RWPE2 (cell line): Measurements from ENCODE around the gene ZSWIM6.
A peak's percentile ranks its signal among the peaks of the same experiment; 100 is the strongest.

Experiments
- ATAC-seq: fragments of 200-7000 bp; cut with Tn5 transposase; 3 replicates; pipeline ENCODE4 v1.9.1; 2021; ENCODE audit warnings: low read depth
- DNase-seq: peaks from one replicate; pipeline ENCODE4 v3.0.0-alpha.2; 2020; ENCODE audit warnings: low spot score
- H3K27ac ChIP-seq: fragments of 450-650 bp; 2 replicates; pipeline ENCODE4 v1.5.1; 2017; ENCODE audit warnings: mild to moderate bottlenecking; ENCODE audit not compliant: poor library complexity, severe bottlenecking
- H3K27me3 ChIP-seq: fragments of 250-450 bp; sonication (Bioruptor Pico); 2 replicates; pipeline ENCODE4 v1.5.1; 2021; ENCODE audit warnings: mild to moderate bottlenecking, moderate library complexity; ENCODE audit not compliant: insufficient read depth, poor library complexity, severe bottlenecking
- H3K36me3 ChIP-seq: fragments of 250-450 bp; sonication (Bioruptor Pico); 2 replicates; pipeline ENCODE4 v1.5.1; 2020; ENCODE audit warnings: low read depth, mild to moderate bottlenecking, moderate library complexity
- H3K4me1 ChIP-seq: fragments of 250-450 bp; sonication (Bioruptor Pico); 2 replicates; pipeline ENCODE4 v1.5.1; 2021; ENCODE audit warnings: mild to moderate bottlenecking, moderate library complexity; ENCODE audit not compliant: insufficient read depth, poor library complexity, severe bottlenecking
- H3K4me3 ChIP-seq: fragments of 250-450 bp; sonication (Bioruptor Pico); 2 replicates; pipeline ENCODE4 v1.5.1; 2021; ENCODE audit warnings: mild to moderate bottlenecking, moderate library complexity; ENCODE audit not compliant: severe bottlenecking
- H3K9me3 ChIP-seq: fragments of 250-450 bp; sonication (Bioruptor Pico); 2 replicates; pipeline ENCODE4 v1.5.1; 2021; ENCODE audit warnings: mild to moderate bottlenecking, moderate library complexity; ENCODE audit not compliant: severe bottlenecking
- TF ChIP-seq, protein P1 (sequence below): fragments of 450-650 bp; IDR thresholded peaks from one replicate; pipeline ENCODE4 v1.5.1; 2017; ENCODE audit warnings: mild to moderate bottlenecking, moderate library complexity; ENCODE audit not compliant: poor library complexity, severe bottlenecking

The ZSWIM6 gene

GRCh38 chr5:61353293-61353692, 21.2 kb downstream of the ZSWIM6 start:
- ATAC-seq (no peak), DNase-seq (no peak)
- Histone ChIP-seq H3K4me3 (no peak overlapping the region), H3K27ac (no peak overlapping the region), H3K9me3 (no peaks in the 10 kb centered on the region), H3K36me3 (no peaks in the 10 kb centered on the region), H3K4me1 (no peaks in the 10 kb centered on the region), H3K27me3 (no peaks in the 10 kb centered on the region)
- TF ChIP-seq, protein P1, sequence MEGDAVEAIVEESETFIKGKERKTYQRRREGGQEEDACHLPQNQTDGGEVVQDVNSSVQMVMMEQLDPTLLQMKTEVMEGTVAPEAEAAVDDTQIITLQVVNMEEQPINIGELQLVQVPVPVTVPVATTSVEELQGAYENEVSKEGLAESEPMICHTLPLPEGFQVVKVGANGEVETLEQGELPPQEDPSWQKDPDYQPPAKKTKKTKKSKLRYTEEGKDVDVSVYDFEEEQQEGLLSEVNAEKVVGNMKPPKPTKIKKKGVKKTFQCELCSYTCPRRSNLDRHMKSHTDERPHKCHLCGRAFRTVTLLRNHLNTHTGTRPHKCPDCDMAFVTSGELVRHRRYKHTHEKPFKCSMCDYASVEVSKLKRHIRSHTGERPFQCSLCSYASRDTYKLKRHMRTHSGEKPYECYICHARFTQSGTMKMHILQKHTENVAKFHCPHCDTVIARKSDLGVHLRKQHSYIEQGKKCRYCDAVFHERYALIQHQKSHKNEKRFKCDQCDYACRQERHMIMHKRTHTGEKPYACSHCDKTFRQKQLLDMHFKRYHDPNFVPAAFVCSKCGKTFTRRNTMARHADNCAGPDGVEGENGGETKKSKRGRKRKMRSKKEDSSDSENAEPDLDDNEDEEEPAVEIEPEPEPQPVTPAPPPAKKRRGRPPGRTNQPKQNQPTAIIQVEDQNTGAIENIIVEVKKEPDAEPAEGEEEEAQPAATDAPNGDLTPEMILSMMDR: no peak

- Histone ChIP-seq H3K36me3 (no peaks in the 10 kb centered on the region), H3K4me3 (no peak overlapping the region), H3K9me3 (no peaks in the 10 kb centered on the region), H3K27ac (no peak overlapping the region), H3K4me1 (no peaks in the 10 kb centered on the region), H3K27me3 (no peaks in the 10 kb centered on the region)
- DNase-seq (no peak), ATAC-seq (no peak)
- TF ChIP-seq, protein P1: no peak
These were observed 22.1 kb downstream of the ZSWIM6 start for GRCh38 chr5:61354199-61354598.

GRCh38 chr5:61357745-61358144, 25.7 kb downstream of the ZSWIM6 start:
- no peaks in the 10 kb centered on the region for H3K4me1 ChIP-seq
- no peaks in the 10 kb centered on the region for H3K27me3 ChIP-seq
- no peaks in the 10 kb centered on the region for H3K9me3 ChIP-seq
- ATAC-seq (no peak), DNase-seq (no peak)
- no peaks in the 10 kb centered on the region for H3K36me3 ChIP-seq
- TF ChIP-seq, protein P1: peak; percentile 60
- H3K27ac ChIP-seq: no peak overlapping the region
- no peak overlapping the region for H3K4me3 ChIP-seq

DNA sequence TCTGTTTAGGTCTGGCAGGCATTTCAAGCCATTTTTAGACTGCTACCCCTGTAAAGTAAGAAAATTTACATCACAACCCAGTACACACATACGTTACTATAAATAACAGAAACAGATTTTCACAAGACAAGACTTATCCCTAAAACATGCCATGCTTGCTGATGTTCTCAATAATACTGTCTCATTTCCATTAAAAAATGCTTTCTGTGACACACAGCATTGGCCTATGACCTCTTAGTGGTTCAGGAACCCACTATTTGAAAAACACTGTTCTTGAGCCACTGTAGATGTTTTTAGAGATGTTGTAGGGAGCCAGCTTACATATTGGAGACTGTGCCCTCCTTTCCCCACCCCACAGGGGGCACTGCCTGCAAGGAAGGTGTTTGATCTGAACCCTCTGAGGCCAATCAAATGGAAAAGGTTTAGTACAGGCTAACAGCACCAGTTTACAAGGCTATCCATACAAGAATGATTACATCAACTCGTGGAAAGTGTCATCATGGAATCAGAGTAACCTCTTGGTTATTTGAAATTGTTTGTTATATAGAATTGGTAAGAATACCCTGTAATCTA, 30.8 kb downstream of the ZSWIM6 start:
- Histone ChIP-seq H3K27ac (no peak overlapping the region), H3K4me3 (no peak overlapping the region), H3K36me3 (no peaks in the 10 kb centered on the region), H3K4me1 (no peaks in the 10 kb centered on the region), H3K9me3 (no peaks in the 10 kb centered on the region), H3K27me3 (no peaks in the 10 kb centered on the region)
- TF ChIP-seq, protein P1: peak; percentile 23
- DNase-seq: no peak
- ATAC-seq: 0 out of 3 replicates have a peak, but pooled peaks have one; percentile 39

GRCh38 chr5:61363401-61364114, 31.5 kb downstream of the ZSWIM6 start:
- DNase-seq (no peak), ATAC-seq (no peak)
- Histone ChIP-seq H3K27me3 (no peaks in the 10 kb centered on the region), H3K36me3 (no peaks in the 10 kb centered on the region), H3K27ac (no peak overlapping the region), H3K9me3 (no peaks in the 10 kb centered on the region), H3K4me1 (no peaks in the 10 kb centered on the region), H3K4me3 (no peak overlapping the region)
- TF ChIP-seq, protein P1: no peak
